Gastrocnemius medialis (tissue), 4 donors: ENCODE measurements around the gene FKBP1A. TPM values are rescaled to one million over a fixed set of nuclear protein-coding genes. Genes with fewer than 3 reads are reported as not detected.

Source experiments
- ATAC-seq, 2 donors: fragments of 150-250 bp; one replicate each; pipeline ENCODE4 v1.9.1; 2016
- DNase-seq, 2 donors: peaks; one replicate each; pipeline ENCODE4 v3.0.0-alpha.2; 2019
- H3K27ac ChIP-seq, 4 donors: fragments of 200-600 bp; sonication (generic); 1 replicate in 1 of 4; 2 replicates in 3 of 4; pipeline ENCODE4 v1.5.1; 2016 to 2018; ENCODE audit warnings: mild to moderate bottlenecking in 2 of 4, moderate library complexity in 1 of 4
- H3K27me3 ChIP-seq, 3 donors: fragments of 200-600 bp; sonication (generic) in 2 of 3; 1 replicate in 1 of 3; 2 replicates in 2 of 3; pipeline versions ENCODE4 v1.5.1 to v1.6.0; 2016 to 2019; ENCODE audit warnings: mild to moderate bottlenecking in 1 of 3, moderate library complexity in 1 of 3
- H3K36me3 ChIP-seq, 2 donors: fragments of 200-600 bp; sonication (generic) in 1 of 2; one replicate each; pipeline ENCODE4 v1.5.1; 2017 to 2018
- H3K4me1 ChIP-seq, 2 donors: fragments of 200-600 bp; sonication (generic) in 1 of 2; one replicate each; pipeline ENCODE4 v1.5.1; 2016 to 2017; ENCODE audit warnings: mild to moderate bottlenecking in 2 of 2
- H3K4me3 ChIP-seq, 4 donors: fragments of 200-600 bp; sonication (generic) in 3 of 4; 1 replicate in 1 of 4; 2 replicates in 3 of 4; pipeline ENCODE4 v1.5.1; 2016 to 2019; ENCODE audit warnings: mild to moderate bottlenecking in 2 of 4
- H3K9me3 ChIP-seq, 3 donors: fragments of 200-600 bp; sonication (generic) in 2 of 3; 1 replicate in 1 of 3; 2 replicates in 2 of 3; pipeline ENCODE4 v1.5.1; 2016 to 2019
- POLR2A ChIP-seq, 2 donors: fragments of 450-650 bp; IDR thresholded peaks; one replicate each; pipeline ENCODE4 v1.6.1; 2017; ENCODE audit warnings: antibody characterized with exemption in 2 of 2, mild to moderate bottlenecking in 2 of 2, moderate library complexity in 2 of 2
- in situ Hi-C, 4 donors: fragments of 200-750 bp; cut with MboI; loops; one replicate each; pipeline versions ENCODE4 v1.15.0 to v1.8.0; 2017; ENCODE audit warnings: low sequenced_read_pairs in 4 of 4
- intact Hi-C: fragments of 100-400 bp; cut with DNase I; formaldehyde crosslinking; loops from one replicate; pipeline ENCODE4 v1.15.1; 2023; ENCODE audit warnings: low total_unique reads
- total RNA-seq, 4 donors: library from RNA; depleted of rRNA; stranded (reverse); fragments of >200 nt; gene quantifications; one replicate each; pipeline versions ENCODE4 v1.1.0 to v1.2.3, GENCODE V29; 2016
- TF ChIP-seq, protein P1 (sequence below), 5 experiments: fragments of 450-650 bp in 3 of 5; fragments of 200-600 bp in 2 of 5; sonication (generic) in 2 of 5; IDR thresholded peaks in 4 of 5; conservative IDR thresholded peaks in 1 of 5; 1 replicate in 4 of 5; 2 replicates in 1 of 5; pipeline ENCODE4 v1.5.1; 2016 to 2019; ENCODE audit warnings: antibody characterized with exemption in 5 of 5, mild to moderate bottlenecking in 3 of 5, moderate library complexity in 3 of 5

The FKBP1A gene
- total RNA-seq, 4 donors from 2014 or later = 27.7 to 89.4 (median 52.5) TPM

DNA sequence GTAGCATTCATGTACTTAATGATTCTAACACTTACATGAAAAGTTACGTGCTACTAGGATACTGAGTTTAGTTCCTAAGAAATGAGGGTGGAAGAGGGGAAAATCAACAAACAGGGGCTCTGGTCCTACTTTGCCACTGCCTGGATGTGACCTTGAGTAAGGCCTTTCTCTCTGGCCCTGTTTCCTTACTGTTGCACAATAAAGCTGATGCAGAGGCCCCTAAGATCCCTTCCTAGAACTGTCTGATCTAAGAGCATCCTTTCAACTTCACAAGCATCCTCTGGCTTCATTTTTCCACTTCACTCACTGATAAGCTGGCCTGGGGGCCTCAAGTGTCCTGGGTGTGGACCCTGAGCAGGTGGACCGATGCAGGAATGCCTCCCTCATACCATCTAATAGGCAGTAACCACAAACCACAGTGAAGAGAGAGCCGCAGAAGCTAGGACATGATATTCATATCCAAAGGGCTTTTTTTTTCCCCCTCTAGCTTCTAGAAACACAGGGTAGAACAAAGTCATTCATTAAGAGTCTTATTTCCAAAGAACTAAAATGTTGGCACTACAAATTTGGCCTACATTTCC, 21.6 kb downstream of the FKBP1A start:
- DNase-seq (no peak), ATAC-seq (peak in 1 of 2 donors; percentile 31)
- H3K27ac ChIP-seq = peak overlapping the region; percentile 37 to 65 (median 55)
- no peak for TF ChIP-seq POLR2A (IDR thresholded peaks at IDR 0.05)
- TF ChIP-seq, protein P1, sequence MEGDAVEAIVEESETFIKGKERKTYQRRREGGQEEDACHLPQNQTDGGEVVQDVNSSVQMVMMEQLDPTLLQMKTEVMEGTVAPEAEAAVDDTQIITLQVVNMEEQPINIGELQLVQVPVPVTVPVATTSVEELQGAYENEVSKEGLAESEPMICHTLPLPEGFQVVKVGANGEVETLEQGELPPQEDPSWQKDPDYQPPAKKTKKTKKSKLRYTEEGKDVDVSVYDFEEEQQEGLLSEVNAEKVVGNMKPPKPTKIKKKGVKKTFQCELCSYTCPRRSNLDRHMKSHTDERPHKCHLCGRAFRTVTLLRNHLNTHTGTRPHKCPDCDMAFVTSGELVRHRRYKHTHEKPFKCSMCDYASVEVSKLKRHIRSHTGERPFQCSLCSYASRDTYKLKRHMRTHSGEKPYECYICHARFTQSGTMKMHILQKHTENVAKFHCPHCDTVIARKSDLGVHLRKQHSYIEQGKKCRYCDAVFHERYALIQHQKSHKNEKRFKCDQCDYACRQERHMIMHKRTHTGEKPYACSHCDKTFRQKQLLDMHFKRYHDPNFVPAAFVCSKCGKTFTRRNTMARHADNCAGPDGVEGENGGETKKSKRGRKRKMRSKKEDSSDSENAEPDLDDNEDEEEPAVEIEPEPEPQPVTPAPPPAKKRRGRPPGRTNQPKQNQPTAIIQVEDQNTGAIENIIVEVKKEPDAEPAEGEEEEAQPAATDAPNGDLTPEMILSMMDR (IDR thresholded peaks at IDR 0.05 in 4 of 5, conservative IDR thresholded peaks at IDR 0.05 in 1 of 5) = no peak
- H3K9me3 ChIP-seq = no peaks in the 10 kb centered on the region
- intact Hi-C loops = no loop called here
- no peaks in the 10 kb centered on the region for H3K27me3 ChIP-seq
- no peak overlapping the region for H3K4me3 ChIP-seq
- in situ Hi-C loops = no loop called here
- H3K4me1 ChIP-seq = peaks cover 35 to 48% of the 10 kb centered on the region in 2 donors
- peaks cover 0 to 10% of the 10 kb centered on the region in 2 donors for H3K36me3 ChIP-seq

DNA sequence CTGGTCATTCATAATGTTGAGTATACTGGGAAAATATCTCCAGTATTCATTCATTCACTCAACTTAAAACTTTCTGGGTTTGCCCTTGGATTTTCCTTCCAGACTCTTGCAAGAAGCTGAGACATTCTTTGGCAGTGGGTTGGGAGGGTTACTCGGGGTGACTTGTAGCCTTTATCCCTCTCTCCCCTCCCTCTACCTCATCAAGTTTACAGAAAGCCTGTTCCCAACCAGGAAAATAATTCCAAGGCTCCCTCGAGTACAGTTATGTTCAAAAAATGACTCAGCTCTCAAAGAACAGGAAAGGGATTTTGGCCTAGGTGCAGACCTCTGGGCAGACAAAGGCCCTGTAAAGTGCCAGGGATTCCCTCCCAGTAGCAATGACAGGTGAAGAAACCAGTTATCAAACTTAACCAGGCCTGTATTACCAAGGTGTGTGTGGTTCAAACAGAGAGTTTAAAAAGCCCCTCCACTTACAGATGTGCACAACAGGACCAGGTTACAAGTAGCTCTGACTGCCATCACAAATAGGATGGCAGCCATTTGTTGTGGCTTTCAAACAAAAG, 22.2 kb downstream of the FKBP1A start:
- H3K4me1 ChIP-seq = peaks cover 29 to 42% of the 10 kb centered on the region in 2 donors
- ATAC-seq (peak; percentile 39 to 73), DNase-seq (peak in 1 of 2 donors; percentile 54)
- in situ Hi-C loops = no loop called here
- no peaks in the 10 kb centered on the region for H3K27me3 ChIP-seq
- H3K27ac ChIP-seq = peak overlapping the region; percentile 37 to 65 (median 55)
- H3K9me3 ChIP-seq = no peaks in the 10 kb centered on the region
- no peak for TF ChIP-seq POLR2A (IDR thresholded peaks at IDR 0.05)
- TF ChIP-seq, protein P1 (IDR thresholded peaks at IDR 0.05 in 4 of 5, conservative IDR thresholded peaks at IDR 0.05 in 1 of 5) = no peak
- H3K4me3 ChIP-seq = no peak overlapping the region
- peaks cover 0 to 10% of the 10 kb centered on the region in 2 donors for H3K36me3 ChIP-seq
- intact Hi-C loops = no loop called here

DNA sequence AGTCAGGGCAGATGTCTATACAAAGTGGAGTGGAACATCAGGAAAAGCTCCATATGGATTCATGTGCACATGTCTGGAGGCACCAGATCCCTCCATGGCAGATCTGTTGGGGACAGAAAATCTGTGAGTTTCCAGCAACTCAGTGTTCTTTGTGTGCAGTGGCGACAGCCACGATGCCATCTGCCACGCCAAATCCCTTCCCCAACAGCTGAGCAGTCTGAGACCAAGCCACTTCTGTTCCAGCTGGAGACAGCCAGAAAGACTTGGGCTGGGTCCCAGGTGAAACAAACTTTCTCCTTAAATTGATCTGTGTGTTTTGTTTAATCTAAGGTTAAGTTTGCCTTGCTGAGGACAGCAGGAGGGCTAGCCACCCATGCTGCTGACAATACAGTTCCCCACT, 22.9 kb downstream of the FKBP1A start:
- DNase-seq (no peak), ATAC-seq (no peak)
- intact Hi-C loops (no loop called here), in situ Hi-C loops (no loop called here)
- Histone ChIP-seq H3K9me3 (no peaks in the 10 kb centered on the region), H3K4me1 (peaks cover 22 to 35% of the 10 kb centered on the region in 2 donors), H3K4me3 (no peak overlapping the region), H3K36me3 (peaks cover 0 to 10% of the 10 kb centered on the region in 2 donors), H3K27ac (peak overlapping the region in 3 of 4 donors; percentile 34 to 65 (median 61)), H3K27me3 (no peaks in the 10 kb centered on the region)
- TF ChIP-seq POLR2A (IDR thresholded peaks at IDR 0.05) = no peak
- TF ChIP-seq, protein P1 (IDR thresholded peaks at IDR 0.05 in 4 of 5, conservative IDR thresholded peaks at IDR 0.05 in 1 of 5) = no peak

DNA sequence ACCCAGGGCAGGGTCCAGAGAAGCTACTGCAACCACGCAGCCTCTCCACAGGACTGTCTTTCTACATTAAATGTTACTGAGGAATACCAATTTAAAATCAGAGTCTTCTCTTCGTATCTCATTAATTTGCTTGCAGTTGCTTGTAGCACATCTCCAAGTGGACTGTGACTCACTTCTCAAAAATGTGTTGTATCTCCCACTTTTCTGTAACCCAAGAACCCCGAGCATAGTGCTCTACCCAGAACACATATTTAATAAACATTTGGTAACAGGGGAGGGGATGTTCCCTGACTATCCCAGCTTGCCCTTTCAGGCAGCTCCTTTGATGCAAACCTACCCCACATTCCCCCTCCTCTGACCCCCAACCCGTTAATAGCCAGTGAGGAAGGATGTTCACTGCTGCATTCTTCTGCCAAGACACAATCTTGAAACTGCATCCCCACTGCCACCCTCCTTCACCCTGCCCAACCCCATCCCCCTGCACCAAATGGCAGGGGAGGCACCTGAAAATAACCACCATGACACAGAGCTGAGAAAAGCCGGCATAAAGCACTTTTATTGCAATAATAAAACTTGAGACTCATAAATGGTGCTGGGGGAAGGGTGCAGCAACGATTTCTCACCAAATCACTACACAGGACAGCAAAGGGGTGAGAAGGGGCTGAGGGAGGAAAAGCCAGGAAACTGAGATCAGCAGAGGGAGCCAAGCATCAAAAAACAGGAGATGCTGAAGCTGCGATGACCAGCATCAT, 24.2 kb downstream of the FKBP1A start:
- in situ Hi-C loops = no loop called here
- no peaks in the 10 kb centered on the region for H3K27me3 ChIP-seq
- H3K4me3 ChIP-seq = no peak overlapping the region
- no peak for ATAC-seq
- DNase-seq = no peak
- peaks cover 19 to 22% of the 10 kb centered on the region in 2 donors for H3K4me1 ChIP-seq
- peaks cover 0 to 10% of the 10 kb centered on the region in 2 donors for H3K36me3 ChIP-seq
- no peak for TF ChIP-seq POLR2A (IDR thresholded peaks at IDR 0.05)
- TF ChIP-seq, protein P1 (IDR thresholded peaks at IDR 0.05 in 4 of 5, conservative IDR thresholded peaks at IDR 0.05 in 1 of 5) = no peak
- no peak overlapping the region for H3K27ac ChIP-seq
- H3K9me3 ChIP-seq = no peaks in the 10 kb centered on the region
- intact Hi-C loops = no loop called here
